T-helper 2 cell treated with Interferon-gamma antibody and Interleukin-4, amounts not matched to agents 100 ng/mL and 5 ng/mL, for 36 hours (primary cell): Measurements from ENCODE around the gene MOSPD3. TPM values are rescaled to one million over a fixed set of nuclear protein-coding genes. Genes with fewer than 3 reads are reported as not detected.

Source experiments
- intact Hi-C: fragments of 100-400 bp; cut with micrococcal nuclease; formaldehyde crosslinking; loops from one replicate; pipeline ENCODE4 v1.15.1; 2023
- total RNA-seq: library from RNA; stranded (reverse); gene quantifications from 2 replicates; pipeline ENCODE4 v1.2.3, GENCODE V29; 2022

MOSPD3 gene, protein sequence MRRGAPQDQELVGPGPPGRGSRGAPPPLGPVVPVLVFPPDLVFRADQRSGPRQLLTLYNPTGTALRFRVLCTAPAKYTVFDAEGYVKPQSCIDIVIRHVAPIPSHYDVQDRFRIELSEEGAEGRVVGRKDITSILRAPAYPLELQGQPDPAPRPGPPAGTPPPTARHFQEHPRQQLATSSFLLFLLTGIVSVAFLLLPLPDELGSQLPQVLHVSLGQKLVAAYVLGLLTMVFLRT
- total RNA-seq = 55.2 and 58.4 TPM in 2 replicates

DNA sequence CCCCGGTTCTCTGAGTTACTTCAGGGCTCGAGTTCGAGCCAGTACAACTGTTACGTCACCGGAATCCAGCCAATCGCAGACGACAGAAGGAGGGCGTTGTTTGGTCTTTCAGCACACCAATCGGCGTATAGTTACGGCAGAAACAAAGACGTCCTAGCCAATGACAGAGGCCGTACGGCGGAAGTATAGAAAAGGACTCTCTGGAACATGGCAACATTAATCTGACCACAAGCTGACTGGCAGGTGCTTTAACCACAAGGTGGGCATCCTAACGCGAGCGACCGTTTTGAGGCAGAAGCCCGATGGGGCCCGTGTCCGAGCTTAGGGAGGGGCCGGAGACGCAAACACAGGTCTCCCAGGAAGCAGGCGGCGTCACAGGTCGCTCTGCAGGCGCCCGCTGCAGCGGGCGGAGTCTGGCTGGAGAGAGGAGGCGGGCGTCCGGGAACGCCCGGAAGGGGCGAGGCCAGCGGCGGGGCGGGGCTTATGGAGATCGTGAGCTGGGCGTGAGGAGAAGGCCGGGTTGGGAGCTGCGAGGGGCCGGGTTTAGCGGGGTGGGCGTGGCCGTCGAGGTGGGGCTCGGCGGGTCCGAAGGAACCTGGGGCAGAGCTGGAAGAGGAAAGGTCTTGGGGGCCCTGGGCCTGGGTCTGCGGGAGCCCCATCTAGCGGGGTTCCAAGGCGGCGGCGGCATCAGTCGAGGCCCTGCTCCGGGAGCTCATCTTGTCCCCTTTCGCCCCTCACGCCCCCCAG is at the start of gene MOSPD3:
MOSPD3 (plus strand) TSS at position 558 of the 747 bp plus-strand sequence. CDS start 252 bp downstream, outside the sequence.
- intact Hi-C loops = loop anchor here (1.0 kb wide), 6 partner anchors 8 to 93 kb away; partner anchors contain the start of genes AGFG2, FBXO24, GNB2 and LRCH4

DNA sequence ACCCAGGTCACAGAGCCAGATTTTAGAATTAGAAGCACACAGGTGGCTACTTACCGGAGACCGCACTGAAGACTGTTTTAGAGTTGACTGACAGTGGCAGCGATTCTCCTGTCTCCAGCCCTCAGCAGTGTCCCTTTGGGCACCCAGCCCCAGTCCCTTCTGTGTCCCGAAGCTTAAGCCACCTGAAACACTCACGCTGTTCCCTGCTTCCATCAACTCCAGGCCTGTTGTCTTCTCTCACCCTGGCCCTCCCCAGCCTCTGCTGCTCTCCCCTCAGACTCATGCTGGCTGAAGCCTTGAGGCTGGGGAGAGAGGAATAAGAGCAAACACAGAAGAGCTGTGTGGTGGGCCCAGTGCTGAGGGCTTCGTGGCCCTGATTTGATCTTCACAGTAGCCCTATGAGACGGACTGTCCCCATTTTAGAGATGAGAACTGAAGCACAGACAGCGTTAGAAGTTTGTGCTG is 49.2 kb upstream of the MOSPD3 start:
- intact Hi-C loops = no loop called here

DNA sequence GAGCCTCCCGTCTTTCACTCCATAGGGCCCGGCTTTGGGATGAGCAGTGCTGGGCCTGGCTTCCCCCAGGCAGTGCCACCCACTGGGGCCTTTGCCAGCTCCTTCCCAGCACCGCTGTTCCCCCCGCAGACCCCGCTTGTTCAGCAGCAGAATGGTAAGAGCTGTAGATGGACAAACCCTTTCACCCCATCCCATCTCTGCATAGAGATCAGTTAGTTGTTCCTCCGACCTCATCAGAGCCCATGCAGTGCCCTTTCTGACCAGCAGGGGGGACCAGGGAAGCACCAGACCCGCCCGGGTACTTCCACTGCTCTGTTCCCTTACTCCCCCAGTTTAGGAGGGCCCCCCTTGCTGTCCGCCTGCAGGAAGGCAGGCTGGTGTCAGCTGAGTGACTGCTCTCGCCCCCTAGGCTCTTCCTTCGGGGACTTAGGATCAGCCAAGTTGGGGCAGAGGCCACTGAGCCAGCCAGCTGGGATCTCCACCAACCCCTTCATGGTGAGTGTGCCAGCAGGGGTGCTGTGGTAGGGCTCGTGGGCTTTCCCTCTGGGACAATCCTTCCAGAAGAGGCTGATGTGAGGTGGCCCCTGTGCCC is 48.4 kb upstream of the MOSPD3 start:
- intact Hi-C loops = loop anchor here (1.0 kb wide), 2 partner anchors 85 to 127 kb away; partner anchors contain the start of gene TSC22D4

DNA sequence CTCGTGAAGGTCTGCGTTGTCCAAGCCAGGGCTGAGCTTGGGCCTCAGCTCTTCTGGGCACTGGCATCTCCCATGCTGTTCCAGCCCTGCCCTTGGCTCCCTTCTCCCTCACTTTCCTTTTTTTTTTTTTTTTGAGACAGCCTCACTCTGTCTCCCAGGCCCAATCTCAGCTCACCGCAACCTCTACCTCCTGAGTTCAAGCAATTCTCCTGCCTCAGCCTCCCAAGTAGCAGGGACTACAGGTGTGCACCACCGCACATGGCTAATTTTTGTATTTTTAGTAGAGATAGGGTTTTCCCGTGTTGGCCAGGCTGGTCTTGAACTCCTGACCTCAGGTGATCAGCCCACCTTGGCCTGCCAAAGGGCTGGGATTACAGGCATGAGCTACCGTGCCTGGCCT is 47.9 kb upstream of the MOSPD3 start:
- intact Hi-C loops = loop anchor here (1.0 kb wide), 2 partner anchors 85 to 127 kb away; partner anchors contain the start of gene TSC22D4

DNA sequence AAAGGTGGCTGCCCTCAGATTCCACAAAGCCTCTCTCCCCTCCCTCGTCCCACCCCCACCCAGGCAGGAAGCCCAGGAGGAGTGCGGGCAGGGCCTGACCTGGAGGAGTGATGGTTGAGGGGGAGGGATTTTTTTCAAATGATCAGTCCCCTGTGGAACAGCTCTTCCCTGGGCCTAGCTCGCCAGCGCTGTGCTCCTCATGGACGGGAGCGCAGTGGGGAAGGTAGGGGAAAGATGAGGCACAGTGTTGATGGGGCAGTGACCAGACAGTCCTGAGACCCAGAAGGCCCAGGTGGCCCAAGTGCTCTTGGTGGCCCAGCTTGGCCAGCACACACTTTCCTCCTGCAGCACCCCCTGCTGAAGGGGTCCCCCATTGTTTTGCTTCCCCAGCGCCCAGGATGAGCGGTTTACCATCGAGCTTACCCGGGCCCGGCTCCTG is 47.2 kb upstream of the MOSPD3 start:
- intact Hi-C loops = no loop called here

DNA sequence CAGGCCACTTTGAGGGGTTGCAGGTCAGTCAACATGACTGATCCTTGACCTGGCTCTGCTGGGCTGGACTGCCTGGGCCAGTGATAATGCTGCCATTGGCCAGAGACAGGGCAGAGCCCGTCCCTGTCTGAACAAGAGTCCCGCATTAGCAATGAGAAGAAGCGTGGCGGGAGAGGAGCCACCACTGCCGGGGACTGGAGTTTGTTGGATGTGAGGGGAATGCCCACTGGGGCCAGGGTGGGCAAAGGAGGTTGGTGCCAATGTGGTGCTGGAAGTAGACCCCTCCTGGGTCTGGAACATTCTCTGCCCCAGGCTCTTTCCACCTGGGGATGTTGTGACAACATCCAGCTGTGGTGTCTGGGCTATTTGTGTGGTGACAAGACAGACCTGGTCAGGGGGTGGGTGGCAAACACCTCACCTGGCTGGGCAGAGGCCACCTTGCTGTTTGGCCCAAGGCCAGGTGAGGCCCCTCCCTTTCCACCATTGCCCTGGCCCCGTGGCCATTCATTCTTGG is 46.3 kb upstream of the MOSPD3 start:
- intact Hi-C loops = no loop called here

DNA sequence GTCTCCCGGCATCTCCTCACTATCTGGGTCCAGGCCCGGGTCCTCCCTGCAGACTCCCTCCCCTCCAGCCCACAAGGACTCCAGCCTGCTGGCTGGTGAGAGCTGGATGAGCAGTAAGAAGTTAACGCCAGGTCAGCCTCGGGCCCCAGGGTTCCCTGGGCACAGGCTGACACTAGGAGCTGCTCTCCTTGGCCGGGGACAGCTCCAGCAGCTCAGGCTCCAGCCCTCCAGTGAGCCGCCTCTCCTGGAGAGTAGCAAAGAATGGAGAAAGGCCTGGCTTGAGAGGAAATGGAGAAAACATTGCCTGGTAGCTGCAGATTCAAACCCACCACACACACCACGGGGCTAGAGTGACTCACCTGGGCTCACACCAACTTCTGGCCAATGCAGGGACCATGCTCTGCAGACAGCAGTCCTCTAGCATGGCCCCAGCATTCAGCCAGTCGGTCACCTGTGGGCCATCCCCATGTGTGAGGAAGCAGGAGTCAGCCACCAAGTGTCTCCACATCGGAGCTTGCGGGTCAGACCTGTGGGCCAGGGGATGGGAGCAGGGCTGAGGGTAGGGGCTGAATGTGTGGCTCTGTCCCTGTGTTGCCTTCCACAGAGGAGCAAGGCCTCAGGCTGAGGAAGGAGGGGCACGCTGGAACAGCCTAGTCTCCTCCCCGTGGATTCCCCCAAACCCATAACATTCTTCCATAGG is 45.2 kb upstream of the MOSPD3 start:
- intact Hi-C loops = no loop called here

DNA sequence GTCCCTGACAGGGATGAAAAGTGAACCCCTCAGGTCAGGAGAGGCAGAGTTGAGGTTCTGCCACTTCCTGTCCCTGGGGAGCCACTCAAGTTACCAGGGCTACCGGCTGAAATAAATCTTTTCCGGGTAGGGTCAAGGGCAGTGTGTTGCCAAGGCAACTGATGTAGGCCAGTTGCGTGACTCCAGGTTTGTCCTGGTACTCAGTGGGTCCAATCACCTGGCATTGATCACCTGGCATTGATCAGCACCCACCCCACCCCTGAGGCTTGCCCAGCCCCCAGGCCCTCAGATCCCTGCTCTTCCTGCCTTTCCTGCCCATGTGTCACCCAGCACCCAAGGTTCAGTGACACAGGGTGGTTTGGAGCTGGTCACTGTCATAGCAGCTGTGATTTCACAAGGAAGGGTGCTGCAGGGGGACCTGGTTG is 44.6 kb upstream of the MOSPD3 start:
- intact Hi-C loops = no loop called here

DNA sequence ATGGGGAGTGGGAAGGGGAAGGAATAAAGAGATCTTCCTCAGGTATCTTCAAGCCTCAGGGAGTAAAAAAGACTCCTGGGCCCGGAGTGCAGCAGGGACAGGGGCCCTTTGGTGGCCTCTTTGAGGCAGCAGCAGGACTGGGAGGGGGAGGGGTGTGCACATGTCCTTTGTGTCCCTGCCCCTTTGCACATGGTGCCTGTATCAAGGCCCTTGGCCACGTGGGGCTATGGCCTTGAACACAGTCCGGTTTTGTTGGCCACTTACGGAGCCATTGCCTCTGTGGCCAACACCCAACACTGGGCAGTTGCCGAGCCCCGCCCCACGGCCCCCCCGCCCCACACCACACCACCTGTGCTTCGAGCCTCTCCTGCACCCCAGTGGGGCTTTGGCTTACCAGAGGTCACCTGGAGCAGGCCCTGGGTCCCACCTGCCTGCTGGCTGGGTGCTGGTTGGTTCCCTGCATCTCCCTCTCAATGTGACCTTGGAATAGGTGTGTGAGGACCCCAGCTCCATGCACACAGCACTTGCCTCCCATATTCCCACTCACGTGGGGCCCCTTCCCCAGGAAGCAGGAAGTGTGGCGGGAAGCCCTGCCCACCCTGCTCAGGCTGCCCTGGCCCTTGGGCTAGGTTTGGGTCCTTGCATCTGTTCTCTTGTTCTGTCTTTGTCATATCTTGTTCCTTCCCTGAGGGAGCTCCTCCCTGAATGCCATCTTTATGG is 44.0 kb upstream of the MOSPD3 start:
- intact Hi-C loops = no loop called here

DNA sequence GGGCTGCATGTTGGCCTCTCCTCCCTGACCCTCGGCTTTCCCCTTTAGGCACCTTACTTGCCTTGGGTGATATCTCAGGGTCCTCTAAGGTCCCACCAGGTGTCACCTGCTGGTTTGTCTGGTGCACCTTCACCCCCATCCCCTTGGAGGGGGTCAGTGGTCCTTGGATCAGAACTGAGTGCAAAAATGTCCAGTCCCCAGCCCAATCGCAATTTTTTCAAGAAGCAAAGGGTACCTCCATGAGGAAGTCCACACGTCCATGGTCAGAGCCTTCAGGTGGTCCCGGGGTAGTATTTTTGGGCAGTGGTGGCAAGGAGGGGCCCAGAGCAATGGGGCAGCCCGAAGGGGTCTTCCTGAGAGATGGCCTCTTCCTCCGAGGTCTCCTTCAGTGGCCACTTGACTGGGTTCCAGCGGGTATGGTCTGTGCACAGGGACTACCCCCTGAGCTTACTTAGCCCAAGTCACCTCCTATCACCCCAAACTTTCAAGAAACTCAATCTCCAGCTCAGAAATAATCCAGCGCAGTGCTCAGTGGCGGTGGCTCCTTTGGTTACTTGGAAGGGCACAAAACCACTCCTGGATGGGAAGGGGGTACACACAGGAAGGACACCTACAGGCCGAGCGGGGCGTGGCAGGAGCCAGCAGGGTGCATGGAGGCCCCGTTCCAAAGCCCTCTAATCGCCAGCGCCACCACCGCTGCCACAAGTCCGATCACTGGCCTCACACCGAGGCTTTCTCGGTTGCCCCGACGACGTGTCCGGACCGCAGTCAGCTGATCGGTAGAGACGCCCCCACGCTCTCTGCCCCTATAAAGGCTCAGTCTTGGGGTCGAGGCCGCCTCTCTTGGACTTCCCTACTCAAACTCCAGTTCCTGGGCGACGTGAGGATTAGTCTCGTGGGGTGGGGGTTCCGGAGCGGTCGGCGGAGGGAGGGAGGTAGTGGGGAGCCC is 43.2 kb upstream of the MOSPD3 start:
- intact Hi-C loops = no loop called here

DNA sequence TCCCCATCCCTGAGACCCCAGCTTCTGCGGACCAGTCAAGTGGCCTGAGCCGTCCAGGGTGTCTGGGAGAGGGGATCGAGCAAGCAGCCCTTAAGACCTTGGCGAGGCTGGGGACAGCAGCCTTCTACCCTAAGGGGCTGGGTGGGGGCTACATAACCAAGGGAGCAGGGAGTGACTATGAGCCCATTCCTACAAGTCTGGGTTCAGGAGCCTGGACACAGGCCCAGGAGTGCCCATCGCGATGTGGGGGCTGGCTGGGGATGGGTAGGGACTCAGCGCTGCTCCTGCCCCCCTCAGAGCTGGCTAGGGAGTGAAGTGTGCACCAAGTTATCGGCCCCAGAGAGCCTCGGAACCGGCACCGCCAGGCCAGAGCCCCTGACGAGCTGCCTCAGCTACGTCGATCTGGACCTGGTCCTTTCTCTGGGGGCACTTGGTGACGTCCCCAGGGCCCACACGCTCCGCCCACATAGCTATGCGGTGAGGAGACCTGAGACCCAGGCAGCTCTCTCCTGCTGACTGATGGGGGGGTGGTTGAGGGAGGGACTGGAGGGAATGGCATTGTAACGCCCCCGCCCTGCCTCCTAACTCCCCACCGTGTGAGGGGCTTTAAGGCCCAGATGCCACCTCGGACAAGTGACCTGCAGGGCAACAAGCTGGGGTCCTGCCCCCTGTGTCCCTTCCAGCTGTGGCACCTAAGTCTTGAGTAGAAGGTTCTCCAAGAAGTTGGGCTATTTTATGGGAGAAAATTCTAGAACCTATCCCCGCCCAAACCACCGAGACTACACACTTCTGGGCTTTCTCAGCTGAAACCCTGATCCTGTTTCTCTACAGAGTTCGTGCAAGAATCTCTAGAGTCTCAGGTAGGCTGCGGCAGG is 41.1 kb upstream of the MOSPD3 start:
- intact Hi-C loops = loop anchor here (1.0 kb wide), 1 partner anchor 12 kb away; no protein-coding TSS in a partner anchor

DNA sequence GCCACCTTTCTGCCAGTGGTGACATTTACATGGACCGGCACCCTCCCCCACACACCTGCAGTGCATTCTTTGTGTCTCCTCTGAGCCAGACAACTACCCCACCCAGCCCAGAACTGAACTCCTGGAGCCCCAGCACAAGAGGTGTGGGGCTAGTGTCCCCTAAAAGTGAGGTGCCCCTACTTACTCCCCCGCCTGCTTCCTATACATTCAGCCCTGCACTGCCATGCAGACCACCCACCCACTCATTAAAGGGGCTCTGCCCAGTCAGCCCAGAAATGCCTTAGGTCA is 40.6 kb upstream of the MOSPD3 start:
- intact Hi-C loops = no loop called here

DNA sequence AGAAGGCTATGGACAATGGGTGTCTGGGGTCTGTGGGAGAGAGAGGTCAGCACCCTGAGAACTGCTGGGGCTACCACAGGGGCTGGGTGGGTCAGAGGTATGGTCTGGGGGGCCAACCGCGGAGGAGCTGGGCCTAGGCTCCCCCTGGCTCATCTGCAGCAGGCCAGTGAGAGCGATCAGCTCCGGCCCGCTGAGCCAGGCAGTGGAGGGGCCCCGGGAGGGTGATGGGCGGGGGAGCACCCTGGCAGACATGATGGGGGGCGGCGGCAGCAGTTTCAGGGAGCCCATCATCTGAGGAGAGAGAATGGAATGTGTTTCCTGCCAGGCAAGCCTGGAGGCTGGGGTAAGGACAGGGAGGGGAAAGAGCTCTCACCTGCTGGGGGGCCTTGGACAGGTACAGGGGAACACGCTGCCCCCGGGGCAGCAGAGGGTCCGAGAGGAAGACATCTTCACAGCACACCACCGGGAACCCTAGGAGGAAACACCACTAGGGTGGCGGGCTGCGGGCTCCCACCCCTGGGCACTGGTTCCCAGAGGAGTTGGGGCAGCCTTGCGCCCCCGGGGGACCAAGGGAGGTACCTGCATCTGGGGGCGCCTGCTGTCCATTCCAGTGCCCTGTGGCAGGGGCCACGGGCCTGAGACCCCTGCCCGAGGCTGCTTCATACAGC is 39.9 kb upstream of the MOSPD3 start:
- intact Hi-C loops = no loop called here

DNA sequence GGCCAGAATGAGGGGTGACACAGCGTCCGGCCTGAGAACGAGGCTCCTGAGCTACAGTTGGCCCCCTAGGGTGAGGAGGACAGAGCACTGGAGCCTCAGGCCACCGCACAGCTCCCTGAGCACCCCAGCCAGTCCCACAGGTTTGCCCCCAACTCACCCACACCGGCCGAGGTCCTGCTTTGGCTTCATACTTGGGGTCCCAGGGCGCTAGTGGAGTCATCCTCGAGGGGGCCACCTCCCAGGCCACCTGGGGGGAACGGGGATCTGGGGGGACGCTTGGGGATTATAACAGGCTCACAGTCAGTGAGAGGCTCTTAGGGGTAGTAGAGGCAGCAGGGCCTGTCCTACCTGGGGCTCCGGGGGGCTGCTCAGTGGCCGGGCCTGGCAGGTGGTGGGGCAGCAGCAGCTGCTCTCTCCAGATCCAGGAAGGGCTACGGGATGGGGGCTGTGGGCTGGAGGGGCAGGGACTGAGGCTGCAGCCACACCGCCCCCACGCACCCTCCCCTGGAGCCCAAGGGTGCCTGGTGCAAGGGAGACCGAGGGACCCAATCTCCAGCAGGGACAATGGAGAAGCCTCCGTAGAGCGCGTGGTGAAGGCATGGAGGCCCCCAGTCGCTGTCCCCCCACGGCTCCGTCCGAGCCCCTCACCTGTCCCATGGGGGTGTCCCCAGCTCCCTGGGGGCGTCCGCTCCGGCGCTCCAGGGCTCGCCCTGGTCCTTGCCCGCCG is 39.2 kb upstream of the MOSPD3 start:
- intact Hi-C loops = no loop called here

DNA sequence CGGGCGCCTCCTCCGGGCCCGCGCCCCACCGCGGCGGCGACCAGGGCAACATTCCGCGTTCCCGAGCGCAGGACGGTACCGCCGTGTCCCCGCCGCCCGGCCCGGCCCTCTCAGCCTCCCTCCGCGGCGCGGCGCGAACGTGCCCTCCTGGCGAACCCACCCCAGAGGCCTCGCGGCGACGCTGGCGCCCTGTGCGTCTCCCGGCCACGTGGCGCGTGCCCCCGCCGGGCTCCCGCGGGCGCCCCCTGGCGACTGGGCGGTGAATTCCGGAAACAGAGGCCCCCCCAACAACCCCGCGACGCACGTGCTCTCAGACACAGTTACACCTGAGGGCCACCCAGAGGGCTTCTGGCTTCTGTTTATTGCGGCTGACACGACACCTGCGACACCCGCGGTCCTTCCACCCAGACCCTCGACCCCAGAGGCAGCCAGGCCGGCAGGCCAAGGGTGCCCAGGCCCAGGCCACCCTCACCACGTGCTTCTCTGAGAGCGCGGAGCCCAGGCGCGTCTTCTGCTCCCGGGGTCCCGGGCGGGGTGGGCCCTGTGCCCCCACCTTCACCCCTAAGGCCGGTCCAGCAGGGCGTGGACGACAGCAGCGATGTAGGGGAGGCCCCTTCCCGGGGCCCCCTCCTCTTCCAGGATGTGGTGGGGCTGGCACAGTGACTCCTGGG is 38.5 kb upstream of the MOSPD3 start, which contains the start of gene SAP25:
SAP25 (minus strand) TSS at position 210 of the 671 bp plus-strand sequence; CDS start at position 52, 158 bp downstream.
- intact Hi-C loops = no loop called here

DNA sequence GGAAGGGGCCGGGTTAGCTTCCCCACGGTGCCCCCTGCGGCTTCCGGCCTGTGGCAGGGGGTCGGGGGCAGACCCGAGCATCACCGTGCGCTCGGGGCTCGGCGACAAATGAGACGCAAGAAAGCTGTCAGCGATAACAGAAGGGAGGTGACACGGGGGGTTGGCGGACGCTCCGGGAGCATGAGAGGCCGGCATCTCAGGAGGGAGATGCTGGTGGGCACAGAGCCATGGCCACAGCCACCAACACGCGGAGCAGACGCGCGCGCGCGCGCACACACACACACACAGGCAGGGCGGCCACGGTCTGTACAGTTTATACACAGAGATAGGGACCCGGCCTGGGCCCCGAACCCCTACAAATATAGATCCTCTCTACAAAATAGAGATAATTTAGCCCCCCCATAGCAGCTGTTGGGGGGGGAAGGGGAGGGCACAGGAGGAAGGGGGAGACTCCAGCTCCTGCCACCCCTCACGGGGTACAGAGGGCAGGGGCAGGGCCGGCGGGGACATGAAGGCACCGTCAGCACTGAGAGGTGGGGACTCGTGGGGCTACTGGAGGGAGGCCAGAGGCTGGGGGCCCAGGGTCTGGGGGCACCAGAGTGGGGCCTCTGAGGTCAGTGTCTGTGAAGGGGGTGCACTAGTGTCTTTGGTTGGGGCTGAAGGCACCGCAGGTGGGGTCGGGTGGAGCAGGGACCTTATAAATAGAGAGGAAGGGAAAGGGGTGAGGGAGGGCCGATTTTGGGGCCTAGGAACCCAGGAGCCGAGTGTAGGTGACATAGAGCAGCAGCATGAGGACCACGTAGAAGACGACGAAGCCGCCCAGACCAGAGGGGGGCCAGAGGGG is 37.8 kb upstream of the MOSPD3 start:
- intact Hi-C loops = no loop called here
